Astrocyte (in vitro differentiated cells and primary cell): ENCODE measurements around the gene ATP11A. TPM values are rescaled to one million over a fixed set of nuclear protein-coding genes. Genes with fewer than 3 reads are reported as not detected.

Experiments used
- DNase-seq: peaks from one replicate; pipeline ENCODE4 v3.0.0-alpha.2; 2010; ENCODE audit warnings: low read depth
- FAIRE-seq: peaks from 2 replicates; lab custom pipeline; 2011; peaks lifted over from hg19 to GRCh38; lab: Jason Lieb, UNC
- H2AFZ ChIP-seq: 2 replicates; pipeline ENCODE4 v1.6.0; 2012; ENCODE audit warnings: low read depth, low read length, inconsistent platforms
- H3K27ac ChIP-seq: 2 replicates; pipeline ENCODE4 v1.5.1; 2011; ENCODE audit warnings: low read depth, low read length, inconsistent platforms
- H3K27me3 ChIP-seq: 2 replicates; pipeline ENCODE4 v1.6.0; 2011; ENCODE audit warnings: low read length, inconsistent platforms; ENCODE audit not compliant: insufficient read depth
- H3K36me3 ChIP-seq: 2 replicates; pipeline ENCODE4 v1.5.1; 2011; ENCODE audit warnings: low read length, inconsistent platforms; ENCODE audit not compliant: insufficient read depth
- H3K4me1 ChIP-seq: 2 replicates; pipeline ENCODE4 v1.5.1; 2011; ENCODE audit warnings: low read length, inconsistent platforms; ENCODE audit not compliant: insufficient read depth
- H3K4me2 ChIP-seq: 2 replicates; pipeline ENCODE4 v1.6.0; 2012; ENCODE audit warnings: low read length, inconsistent platforms
- H3K4me3 ChIP-seq: 2 replicates; pipeline ENCODE4 v1.5.1; 2011; ENCODE audit warnings: low read depth, mild to moderate bottlenecking, low read length, inconsistent platforms; ENCODE audit not compliant: insufficient read depth
- H3K79me2 ChIP-seq: 2 replicates; pipeline ENCODE4 v1.6.0; 2012; ENCODE audit warnings: mild to moderate bottlenecking, low read length, inconsistent platforms; ENCODE audit not compliant: insufficient read depth
- H3K9ac ChIP-seq: 2 replicates; pipeline ENCODE4 v1.6.0; 2012; ENCODE audit warnings: mild to moderate bottlenecking, low read length, inconsistent platforms
- H3K9me3 ChIP-seq: 2 replicates; pipeline ENCODE4 v1.5.1; 2012; ENCODE audit warnings: low read depth, mild to moderate bottlenecking, low read length, inconsistent platforms; ENCODE audit not compliant: insufficient read depth
- H4K20me1 ChIP-seq: 2 replicates; pipeline ENCODE4 v1.6.0; 2012; ENCODE audit warnings: low read length, inconsistent platforms; ENCODE audit not compliant: insufficient read depth
- H3K27ac Mint-ChIP-seq: one replicate; pipeline ENCODE4 v1.8.0; 2021; ENCODE audit warnings: mild to moderate bottlenecking, mixed read lengths; ENCODE audit not compliant: unreplicated experiment
- H3K27me3 Mint-ChIP-seq: one replicate; pipeline ENCODE4 v1.8.0; 2021; ENCODE audit warnings: low read depth, mixed read lengths; ENCODE audit not compliant: unreplicated experiment
- H3K36me3 Mint-ChIP-seq: one replicate; pipeline ENCODE4 v1.8.0; 2021; ENCODE audit warnings: low read depth, mixed read lengths; ENCODE audit not compliant: unreplicated experiment
- H3K4me1 Mint-ChIP-seq: one replicate; pipeline ENCODE4 v1.8.0; 2021; ENCODE audit warnings: low read depth, mixed read lengths; ENCODE audit not compliant: unreplicated experiment
- H3K4me3 Mint-ChIP-seq: one replicate; pipeline ENCODE4 v1.8.0; 2021; ENCODE audit warnings: mild to moderate bottlenecking, moderate library complexity, mixed read lengths; ENCODE audit not compliant: unreplicated experiment
- H3K9me3 Mint-ChIP-seq: one replicate; pipeline ENCODE4 v1.8.0; 2021; ENCODE audit warnings: mild to moderate bottlenecking, mixed read lengths; ENCODE audit not compliant: unreplicated experiment
- EZH2 ChIP-seq: IDR thresholded peaks from 2 replicates; pipeline ENCODE4 v1.6.1; 2012; ENCODE audit warnings: mild to moderate bottlenecking, low read length, inconsistent platforms; ENCODE audit not compliant: insufficient read depth
- total RNA-seq: library from RNA; stranded (reverse); gene quantifications from 2 replicates; pipeline ENCODE4 v1.2.1, GENCODE V29; 2021
- TF ChIP-seq, protein P1 (sequence below): IDR thresholded peaks from 2 replicates; pipeline ENCODE4 v1.5.1; 2011; ENCODE audit warnings: low read depth, mild to moderate bottlenecking, inconsistent platforms, low read length, moderate library complexity; ENCODE audit not compliant: insufficient read depth

Gene ATP11A
- total RNA-seq, 1 donor from 2014 or later: 38.9 TPM

- Histone ChIP-seq H3K9ac (no peak overlapping the region), H2AFZ (no peak overlapping the region), H3K4me3 (no peak overlapping the region), H3K4me2 (no peak overlapping the region), H3K36me3 (no peaks in the 10 kb centered on the region), H3K79me2 (no peaks in the 10 kb centered on the region), H3K9me3 (no peaks in the 10 kb centered on the region), H4K20me1 (peaks cover 17% of the 10 kb centered on the region), H3K4me1 (peaks cover 11% of the 10 kb centered on the region), H3K27ac (no peak overlapping the region), H3K27me3 (peaks cover 3% of the 10 kb centered on the region)
- Mint-ChIP-seq H3K4me1 (peaks cover 19% of the 10 kb centered on the region), H3K27me3 (no peaks in the 10 kb centered on the region), H3K36me3 (no peaks in the 10 kb centered on the region), H3K27ac (no peak overlapping the region), H3K9me3 (no peaks in the 10 kb centered on the region), H3K4me3 (no peak overlapping the region)
- DNase-seq (no peak), FAIRE-seq (no peak)
- TF ChIP-seq EZH2: no peak
- TF ChIP-seq, protein P1, sequence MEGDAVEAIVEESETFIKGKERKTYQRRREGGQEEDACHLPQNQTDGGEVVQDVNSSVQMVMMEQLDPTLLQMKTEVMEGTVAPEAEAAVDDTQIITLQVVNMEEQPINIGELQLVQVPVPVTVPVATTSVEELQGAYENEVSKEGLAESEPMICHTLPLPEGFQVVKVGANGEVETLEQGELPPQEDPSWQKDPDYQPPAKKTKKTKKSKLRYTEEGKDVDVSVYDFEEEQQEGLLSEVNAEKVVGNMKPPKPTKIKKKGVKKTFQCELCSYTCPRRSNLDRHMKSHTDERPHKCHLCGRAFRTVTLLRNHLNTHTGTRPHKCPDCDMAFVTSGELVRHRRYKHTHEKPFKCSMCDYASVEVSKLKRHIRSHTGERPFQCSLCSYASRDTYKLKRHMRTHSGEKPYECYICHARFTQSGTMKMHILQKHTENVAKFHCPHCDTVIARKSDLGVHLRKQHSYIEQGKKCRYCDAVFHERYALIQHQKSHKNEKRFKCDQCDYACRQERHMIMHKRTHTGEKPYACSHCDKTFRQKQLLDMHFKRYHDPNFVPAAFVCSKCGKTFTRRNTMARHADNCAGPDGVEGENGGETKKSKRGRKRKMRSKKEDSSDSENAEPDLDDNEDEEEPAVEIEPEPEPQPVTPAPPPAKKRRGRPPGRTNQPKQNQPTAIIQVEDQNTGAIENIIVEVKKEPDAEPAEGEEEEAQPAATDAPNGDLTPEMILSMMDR: no peak
These were observed 38.7 kb downstream of the ATP11A start for GRCh38 chr13:112728375-112729126.

DNA sequence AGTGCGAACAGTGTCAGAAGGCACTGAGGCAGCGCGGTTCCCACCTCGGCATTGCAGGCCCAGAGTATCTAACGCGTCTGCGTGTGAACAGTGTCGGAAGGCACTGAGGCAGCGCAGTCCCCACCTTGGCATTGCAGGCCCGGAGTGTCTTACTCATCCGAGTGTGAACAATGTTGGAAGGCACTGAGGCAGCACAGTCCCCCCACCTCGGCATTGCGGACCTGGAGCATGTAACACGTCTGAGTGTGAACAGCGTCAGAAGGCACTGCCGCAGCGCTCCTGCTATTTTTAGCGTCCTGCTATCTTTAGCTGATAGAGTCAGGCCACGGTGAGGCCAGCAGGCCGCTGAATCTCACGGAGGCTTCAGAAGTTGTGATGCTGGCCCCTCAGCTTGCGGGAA is 39.6 kb downstream of the ATP11A start:
- Histone ChIP-seq H2AFZ (no peak overlapping the region), H3K27me3 (peaks cover 7% of the 10 kb centered on the region), H3K27ac (no peak overlapping the region), H4K20me1 (peaks cover 17% of the 10 kb centered on the region), H3K79me2 (no peaks in the 10 kb centered on the region), H3K9ac (no peak overlapping the region), H3K4me3 (no peak overlapping the region), H3K4me2 (no peak overlapping the region), H3K9me3 (no peaks in the 10 kb centered on the region), H3K36me3 (no peaks in the 10 kb centered on the region), H3K4me1 (peaks cover 11% of the 10 kb centered on the region)
- Mint-ChIP-seq H3K4me3 (no peak overlapping the region), H3K27me3 (no peaks in the 10 kb centered on the region), H3K4me1 (peaks cover 24% of the 10 kb centered on the region), H3K9me3 (no peaks in the 10 kb centered on the region), H3K27ac (no peak overlapping the region), H3K36me3 (no peaks in the 10 kb centered on the region)
- TF ChIP-seq, protein P1: no peak
- no peak for TF ChIP-seq EZH2
- FAIRE-seq (no peak), DNase-seq (no peak)

- no peak overlapping the region for H3K4me3 Mint-ChIP-seq
- no peak overlapping the region for H2AFZ ChIP-seq
- no peaks in the 10 kb centered on the region for H3K9me3 ChIP-seq
- H3K27ac Mint-ChIP-seq: no peak overlapping the region
- H3K9ac ChIP-seq: no peak overlapping the region
- no peaks in the 10 kb centered on the region for H3K79me2 ChIP-seq
- H3K27me3 Mint-ChIP-seq: no peaks in the 10 kb centered on the region
- no peak overlapping the region for H3K4me3 ChIP-seq
- H4K20me1 ChIP-seq: peaks cover 10% of the 10 kb centered on the region
- no peak overlapping the region for H3K27ac ChIP-seq
- DNase-seq (no peak), FAIRE-seq (no peak)
- no peaks in the 10 kb centered on the region for H3K36me3 Mint-ChIP-seq
- H3K4me1 Mint-ChIP-seq: peaks cover 20% of the 10 kb centered on the region
- H3K27me3 ChIP-seq: peaks cover 9% of the 10 kb centered on the region
- no peak overlapping the region for H3K4me2 ChIP-seq
- TF ChIP-seq, protein P1: no peak
- TF ChIP-seq EZH2: no peak
- H3K9me3 Mint-ChIP-seq: no peaks in the 10 kb centered on the region
- peaks cover 6% of the 10 kb centered on the region for H3K4me1 ChIP-seq
- no peaks in the 10 kb centered on the region for H3K36me3 ChIP-seq
These were observed 40.4 kb downstream of the ATP11A start for GRCh38 chr13:112730157-112730671.
